ENCODE measurements around the gene COG1. TPM values are rescaled to one million over a fixed set of nuclear protein-coding genes. Genes with fewer than 3 reads are reported as not detected.

Gene COG1
- total and polyA plus RNA-seq, 2 of the 8 experiments (the other 6 are each of a cell fraction or from before 2014, with no cell fraction given), result 11.0 to 19.5 TPM

- H3K14ac ChIP-seq (ENCODE audit: insufficient read length), result no peak overlapping the region
- H2BK20ac ChIP-seq (ENCODE audit: low read length), result no peak overlapping the region
- H3K18ac ChIP-seq (ENCODE audit: extremely low read depth, low read length), result no peak overlapping the region
- peaks cover 4 to 20% (median 10%) of the 10 kb centered on the region in 4 experiments for H3K4me1 ChIP-seq (replicated peaks in 1 of 4; ENCODE audit: control insufficient read depth in 3 of 4, insufficient read depth in 4 of 4, low read length in 3 of 4)
- H4K5ac ChIP-seq (ENCODE audit: insufficient read length, low read depth, low read length), result no peak overlapping the region
- no peak overlapping the region for H3K23ac ChIP-seq (ENCODE audit: insufficient read length)
- no peak overlapping the region for H2AFZ ChIP-seq (ENCODE audit: low read length)
- H3K9ac ChIP-seq (replicated peaks in 1 of 4; ENCODE audit: extremely low read depth in 1 of 4, low read depth in 3 of 4, low read length in 3 of 4), result no peak overlapping the region; a peak in 1 of 7 replicates
- no peak overlapping the region for H4K91ac ChIP-seq (replicated peaks; ENCODE audit: insufficient read length, low read length)
- H3K4me2 ChIP-seq (ENCODE audit: insufficient read depth in 1 of 2, low read depth in 2 of 2, low read length in 2 of 2), result peak overlapping the region; percentile 95 to 100; a peak in 2 of 4 replicates
- H2BK15ac ChIP-seq (ENCODE audit: low read length), result no peak overlapping the region
- peaks cover 0 to 5% of the 10 kb centered on the region in 2 experiments for H4K20me1 ChIP-seq (replicated peaks in 1 of 2; ENCODE audit: control insufficient read depth in 1 of 2, insufficient read depth in 2 of 2, low read length in 2 of 2)
- H3K27ac ChIP-seq (ENCODE audit: low read depth, low read length), result no peak overlapping the region
- H3K23me2 ChIP-seq (ENCODE audit: low read depth, low read length), result peaks cover 19% of the 10 kb centered on the region
- no peaks in the 10 kb centered on the region; the same call in none of the 2 replicates for H3K79me1 ChIP-seq (ENCODE audit: low read depth, low read length)
- no peak overlapping the region for H2BK120ac ChIP-seq (replicated peaks; ENCODE audit: low read depth, low read length)
- peaks cover 0 to 2% (median 0%) of the 10 kb centered on the region in 4 experiments; a peak in 1 of 8 replicates for H3K36me3 ChIP-seq (ENCODE audit: control insufficient read depth in 2 of 4, insufficient read depth in 4 of 4, low read length in 3 of 4)
- H3K4me3 ChIP-seq (ENCODE audit: extremely low read depth in 1 of 4, insufficient read depth in 2 of 4, low read depth in 3 of 4, low read length in 4 of 4), result peak overlapping the region in 1 of 4 experiments; percentile 71; a peak in 2 of 8 replicates
- no peak overlapping the region for H2BK5ac ChIP-seq (ENCODE audit: low read depth, low read length)
- no peak overlapping the region for H3K56ac ChIP-seq (replicated peaks; ENCODE audit: insufficient read length, low read depth, low read length)
- no peak overlapping the region for H3K4ac ChIP-seq (replicated peaks; ENCODE audit: insufficient read length, low read depth, low read length)
- ChIA-PET CTCF (ENCODE audit: partially characterized antibody) (interaction anchor here (0.6 to 6.3 kb wide), 5 partner anchors 10 to 440 kb away, joined by 4 to 57 read pairs (median 27); partner anchors contain the start of gene COG1), POLR2A (ENCODE audit: partially characterized antibody) (interaction anchor here (1.2 to 1.9 kb wide), 5 partner anchors 10 to 20 kb away, joined by 3 to 11 read pairs (median 5); no protein-coding TSS in a partner anchor)
- no peaks in the 10 kb centered on the region for H3K9me3 ChIP-seq (ENCODE audit: insufficient read depth in 2 of 2, low read depth in 1 of 2, low read length in 1 of 2)
- no peak for TF ChIP-seq CEBPB (IDR thresholded peaks at IDR 0.05; ENCODE audit: low read depth, low read length)
- TF ChIP-seq E2F6 (IDR thresholded peaks at IDR 0.05), result no peak
- TF ChIP-seq TEAD4 (IDR thresholded peaks at IDR 0.05; ENCODE audit: low read depth, low read length), result no peak
- TF ChIP-seq SIRT6 (IDR thresholded peaks at IDR 0.05; ENCODE audit: low read length), result no peak
- no peak for TF ChIP-seq KDM1A (IDR thresholded peaks at IDR 0.05; ENCODE audit: borderline replicate concordance, low read length)
- no peak for TF ChIP-seq RAD21 (IDR thresholded peaks at IDR 0.05 in 1 of 2, conservative IDR thresholded peaks at IDR 0.05 in 1 of 2; ENCODE audit: low read depth in 2 of 2, low read length in 2 of 2)
- H3K79me2 ChIP-seq (ENCODE audit: control insufficient read depth in 1 of 2, insufficient read depth in 2 of 2, low read length in 2 of 2), result no peaks in the 10 kb centered on the region
- no peak overlapping the region for H2BK12ac ChIP-seq (ENCODE audit: low read depth, low read length)
- DNase-seq (ENCODE audit: low read depth in 1 of 2, low spot score in 2 of 2) (no peak), FAIRE-seq (no peak)
- 85% methylated on average over 8 of the region's 8 CpGs; no CpG with 5 or more reads in 1 of the 2 experiments for WGBS, 2 experiments (ENCODE audit: extremely low coverage in 1 of 2, insufficient coverage in 1 of 2, insufficient read length in 1 of 2, insufficient replicate concordance in 2 of 2, low coverage in 1 of 2, low lambda C conversion rate in 2 of 2, missing lambda C conversion rate in 1 of 2)
- peaks cover 12 to 48% (median 46%) of the 10 kb centered on the region in 4 experiments for H3K27me3 ChIP-seq (replicated peaks in 1 of 4; ENCODE audit: control insufficient read depth in 3 of 4, extremely low read depth in 1 of 4, insufficient read depth in 3 of 4, low read length in 3 of 4)
- no peak overlapping the region for H4K8ac ChIP-seq (ENCODE audit: extremely low read depth, insufficient read depth, low read length)
- no peak overlapping the region for H2AK5ac ChIP-seq (ENCODE audit: low read depth, low read length)
Observed at GRCh38 chr17:73166731-73167581, 25.9 kb upstream of the COG1 start.
